NCI-H510A (cell line): ENCODE results near the gene LIMA1.
"Not testable (repeated sequence)": the region's sequence is repeated elsewhere in the genome, so short reads cannot be mapped to it uniquely, and the experiment has no call there.

Experiments
- DNase-seq: peaks from one replicate; lab custom pipeline; 2025; lab: John Stamatoyannopoulos, UW

LIMA1 gene

DNA sequence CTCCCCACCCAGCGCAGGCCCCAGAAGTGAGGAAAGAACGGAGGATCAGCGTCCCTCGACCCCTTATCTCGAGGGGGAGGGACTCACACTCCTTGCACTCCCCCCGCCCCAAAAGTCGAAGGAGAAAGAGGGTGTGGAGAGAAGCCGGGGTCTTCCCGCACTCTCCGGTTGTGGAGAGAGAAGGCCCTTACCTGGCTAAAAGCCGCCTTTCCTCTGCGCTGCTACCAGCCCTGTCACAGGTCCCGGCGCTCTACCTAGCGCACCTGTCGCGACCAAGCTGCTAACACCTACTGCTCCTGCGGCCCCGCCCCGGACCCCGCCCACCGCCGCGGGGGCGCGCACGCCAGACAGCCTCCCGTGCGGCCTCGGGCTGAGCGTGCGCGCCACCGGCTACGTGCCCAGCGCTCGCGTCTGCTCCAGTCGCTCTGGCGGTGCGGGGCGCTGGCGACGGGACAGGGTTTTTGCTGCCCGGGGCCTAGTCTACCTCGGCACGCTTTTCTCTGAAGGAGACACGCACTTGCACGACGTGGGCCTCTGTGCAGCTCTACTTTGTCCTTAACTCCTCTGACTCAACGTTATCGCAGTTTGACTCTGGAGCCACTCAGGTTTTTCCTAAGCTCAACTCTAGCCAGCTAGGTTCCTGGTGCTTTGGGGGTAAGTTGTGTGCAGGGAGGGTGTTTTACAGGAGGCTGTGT lies at the start of gene LIMA1:
Gene LIMA1, minus strand, starts transcription at position 292 of the 695 bp plus-strand sequence. CDS start 34,769 bp downstream, outside the sequence.
- peak; percentile 83 for DNase-seq

DNA sequence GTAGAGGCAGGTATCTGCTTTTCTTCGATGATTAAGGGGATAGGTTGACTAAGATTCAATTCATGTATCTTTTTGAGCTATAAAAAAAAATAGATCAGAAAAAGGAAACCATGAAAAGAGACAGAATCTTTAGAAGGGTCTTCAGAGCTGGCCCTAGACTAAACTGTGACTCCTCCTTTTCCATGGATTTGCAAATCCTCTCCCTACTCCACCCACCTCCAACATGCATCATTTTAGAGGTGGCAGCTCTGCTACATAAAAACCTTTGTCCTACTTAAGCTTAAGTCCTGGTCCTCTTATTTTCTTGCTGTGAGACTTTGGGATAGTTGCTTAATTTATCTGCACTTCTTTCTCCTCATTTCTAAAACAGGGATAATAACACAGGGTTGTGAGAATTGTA lies 48.4 kb upstream of the LIMA1 start:
- DNase-seq, result no peak

DNA sequence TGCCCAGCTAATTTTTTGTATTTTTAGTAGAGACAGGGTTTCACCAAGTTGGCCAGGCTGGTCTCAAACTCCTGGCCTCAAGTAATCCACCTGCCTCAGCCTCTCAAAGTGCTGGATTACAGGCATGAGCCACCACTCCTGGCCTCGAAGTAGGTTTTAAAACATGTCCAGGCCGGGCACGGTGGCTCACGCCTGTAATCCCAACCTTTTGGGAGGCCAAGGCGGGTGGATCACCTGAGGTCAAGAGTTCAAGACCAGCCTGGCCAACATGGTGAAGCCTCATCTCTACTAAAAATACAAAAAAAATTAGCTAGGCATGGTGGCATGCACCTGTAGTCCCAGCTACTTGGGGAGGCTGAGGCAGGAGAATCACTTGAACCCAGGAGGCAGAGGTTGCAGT lies 45.3 kb upstream of the LIMA1 start:
- DNase-seq, result not testable (repeated sequence)

DNA sequence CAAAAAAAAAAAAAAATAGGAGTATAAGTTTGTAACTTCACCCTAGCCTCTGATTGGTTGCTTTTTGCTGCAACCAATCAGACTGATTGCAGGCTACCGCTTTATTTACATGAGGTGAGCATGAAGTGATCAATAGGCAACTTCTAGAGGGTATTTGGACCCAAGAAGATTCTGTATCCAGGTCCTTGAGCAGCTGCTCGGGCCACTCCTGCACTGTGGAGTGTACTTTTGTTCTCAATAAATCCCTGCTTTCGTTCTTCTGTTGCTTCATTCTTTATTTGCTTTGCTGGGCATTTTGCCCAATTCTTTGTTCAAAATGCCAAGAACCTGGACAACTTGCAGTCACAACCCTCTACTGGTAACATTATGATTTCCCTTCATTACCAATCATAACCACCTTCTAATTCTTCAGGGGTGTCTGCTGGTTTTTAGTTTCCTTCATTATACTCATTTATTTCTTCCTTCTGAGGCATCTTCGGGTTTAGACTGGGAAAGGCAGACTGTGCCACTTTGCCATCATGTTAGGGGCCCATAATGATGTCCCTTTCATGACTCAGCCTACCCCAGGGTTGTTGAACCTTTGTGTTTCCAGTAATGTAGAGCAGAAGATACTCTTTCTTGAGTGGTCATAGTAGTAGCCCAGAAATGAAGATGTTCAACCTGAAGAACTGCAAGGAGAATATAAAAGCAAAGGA lies 43.4 kb upstream of the LIMA1 start:
- no peak for DNase-seq

DNA sequence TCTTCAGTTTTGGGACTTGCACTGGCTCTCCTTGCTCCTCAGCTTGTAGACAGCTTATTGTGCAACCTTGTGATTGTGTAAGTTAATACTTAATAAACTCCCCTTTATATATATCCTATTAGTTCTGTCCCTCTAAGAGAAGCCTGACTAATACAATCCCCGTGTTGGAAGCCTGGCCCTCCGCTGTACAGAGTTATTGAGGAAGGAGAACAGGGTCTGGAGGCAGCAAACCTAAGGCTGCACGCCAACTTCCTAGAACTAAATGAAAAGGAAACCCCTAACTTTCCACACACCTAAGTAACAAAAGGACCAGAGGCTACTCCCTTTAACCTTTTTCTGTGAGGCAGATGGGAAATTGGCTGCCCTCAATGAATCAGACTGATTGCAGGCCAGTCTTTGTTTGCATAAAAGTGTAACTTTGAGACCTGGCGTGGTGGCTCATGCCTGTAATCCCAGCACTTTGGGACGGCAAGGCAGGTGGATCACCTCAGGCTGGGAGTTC lies 42.6 kb upstream of the LIMA1 start:
- no peak for DNase-seq

DNA sequence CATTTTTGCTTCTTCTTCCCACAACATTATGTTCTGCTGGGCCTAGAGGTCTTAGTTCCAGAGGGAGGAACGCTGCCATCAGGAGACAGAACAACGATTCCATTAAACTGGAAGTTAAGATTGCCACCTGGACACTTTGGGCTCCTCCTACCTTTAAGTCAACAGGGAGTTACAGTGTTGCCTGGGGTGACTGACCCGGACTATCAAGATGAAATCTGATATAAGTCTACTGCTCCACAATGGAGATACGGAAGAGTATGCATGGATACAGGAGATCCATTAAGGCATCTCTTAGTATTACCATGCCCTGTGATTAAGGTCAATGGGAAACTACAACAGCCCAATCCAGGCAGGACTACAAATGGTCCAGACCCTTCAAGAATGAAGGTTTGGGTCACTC lies 41.5 kb upstream of the LIMA1 start:
- DNase-seq, result not testable (repeated sequence)

DNA sequence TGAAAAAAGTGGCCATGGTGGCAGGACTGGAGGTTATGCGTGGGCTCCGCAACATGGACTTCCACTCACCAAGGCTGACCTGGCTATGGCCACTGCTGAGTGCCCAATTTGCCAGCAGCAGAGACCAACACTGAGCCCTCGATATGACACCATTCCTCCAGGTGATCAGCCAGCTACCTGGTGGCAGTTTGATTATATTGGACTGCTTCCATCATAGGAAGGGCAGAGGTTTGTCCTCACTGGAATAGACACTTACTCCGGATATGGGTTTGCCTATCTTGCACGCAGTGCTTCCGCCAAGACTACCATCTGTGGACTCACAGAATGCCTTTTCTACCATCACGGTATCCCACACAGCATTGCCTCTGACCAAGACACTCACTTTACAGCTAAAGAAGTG lies 40.8 kb upstream of the LIMA1 start:
- not testable (repeated sequence) for DNase-seq

DNA sequence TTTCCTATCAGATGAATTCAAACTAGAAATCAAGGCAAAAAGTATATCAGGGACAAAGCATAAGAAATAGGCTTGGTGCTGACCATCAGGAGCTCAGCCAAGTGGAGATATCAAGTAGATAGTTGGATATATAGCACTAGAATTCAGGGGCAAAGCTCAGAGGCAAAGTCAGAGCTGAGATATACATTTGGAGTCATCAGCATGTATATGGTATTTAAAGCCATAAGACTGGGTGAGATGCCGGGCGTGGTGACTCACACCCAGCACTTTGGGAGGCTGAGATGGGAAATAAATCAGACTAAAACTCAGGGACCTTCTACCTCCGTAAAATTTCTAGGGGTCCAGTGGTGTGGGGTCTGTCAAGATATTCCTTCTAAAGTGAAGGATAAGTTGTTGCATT lies 38.9 kb upstream of the LIMA1 start:
- no peak for DNase-seq

DNA sequence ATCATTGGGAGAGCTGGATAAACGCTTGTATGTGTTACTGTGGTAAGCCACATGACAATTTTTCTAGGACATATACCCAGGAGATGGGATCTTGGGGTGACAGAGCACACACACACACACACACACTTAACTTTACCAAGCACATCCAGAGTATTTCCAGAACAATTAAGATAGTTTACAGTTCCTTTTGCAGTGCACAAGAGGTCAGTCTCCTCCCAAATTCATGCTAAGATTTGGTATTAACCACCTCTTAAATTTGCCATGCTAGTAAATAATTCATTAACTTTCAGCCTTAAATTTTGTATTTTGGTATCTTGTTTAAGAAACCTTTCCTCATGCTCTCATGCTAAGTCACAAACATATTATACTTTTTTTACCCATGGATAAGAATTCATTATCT lies 33.9 kb upstream of the LIMA1 start:
- no peak for DNase-seq

DNA sequence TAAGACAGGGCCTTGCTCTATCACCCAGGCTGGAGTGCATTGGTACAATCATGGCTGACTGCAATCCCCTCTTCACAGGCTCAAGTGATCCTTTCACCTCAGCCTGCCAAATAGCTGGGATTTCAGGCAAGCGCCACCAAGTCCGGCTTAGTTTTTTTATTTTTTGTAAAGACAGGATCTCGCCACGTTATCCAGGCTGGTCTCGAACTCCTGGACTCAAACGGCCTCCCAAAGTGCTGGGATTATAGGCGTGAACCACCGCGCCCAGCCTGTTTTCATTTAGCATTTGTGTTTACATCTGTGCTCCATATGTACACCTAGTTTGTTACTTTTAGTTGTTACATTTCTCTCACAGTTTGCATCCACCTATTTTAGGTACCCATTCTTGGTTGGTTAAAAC lies 32.5 kb upstream of the LIMA1 start:
- no peak for DNase-seq

DNA sequence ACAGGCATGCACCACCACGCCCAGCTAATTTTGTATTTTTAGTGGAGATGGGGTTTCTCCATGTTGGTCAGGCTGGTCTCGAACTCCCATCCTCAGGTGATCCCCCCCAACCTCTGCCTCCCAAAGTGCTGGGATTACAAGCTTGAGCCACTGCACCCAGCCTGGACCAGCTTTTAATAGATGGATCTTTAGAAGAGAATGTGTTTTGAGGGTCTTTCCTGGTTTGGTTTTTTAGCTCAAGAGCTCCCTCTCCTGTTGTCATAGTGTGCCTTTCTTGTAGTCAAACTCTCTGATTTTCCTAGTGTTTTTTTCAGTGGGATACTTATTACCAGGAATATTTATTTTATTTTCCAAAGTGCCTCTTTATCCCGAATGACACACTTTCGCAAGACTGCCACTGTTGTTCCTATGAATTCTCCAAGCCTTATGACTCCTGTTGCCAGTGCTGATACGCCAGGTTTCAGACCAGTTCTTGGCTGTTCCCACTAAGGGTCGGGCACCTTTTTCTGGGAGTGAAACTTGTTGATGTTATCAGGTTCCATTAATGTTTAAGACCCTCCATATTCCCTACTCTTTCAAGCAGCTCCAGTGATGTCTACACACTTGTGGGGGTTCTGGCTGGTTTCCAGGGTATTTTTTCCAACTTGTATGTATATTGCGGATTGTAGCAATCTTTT lies 31.5 kb upstream of the LIMA1 start:
- no peak for DNase-seq

DNA sequence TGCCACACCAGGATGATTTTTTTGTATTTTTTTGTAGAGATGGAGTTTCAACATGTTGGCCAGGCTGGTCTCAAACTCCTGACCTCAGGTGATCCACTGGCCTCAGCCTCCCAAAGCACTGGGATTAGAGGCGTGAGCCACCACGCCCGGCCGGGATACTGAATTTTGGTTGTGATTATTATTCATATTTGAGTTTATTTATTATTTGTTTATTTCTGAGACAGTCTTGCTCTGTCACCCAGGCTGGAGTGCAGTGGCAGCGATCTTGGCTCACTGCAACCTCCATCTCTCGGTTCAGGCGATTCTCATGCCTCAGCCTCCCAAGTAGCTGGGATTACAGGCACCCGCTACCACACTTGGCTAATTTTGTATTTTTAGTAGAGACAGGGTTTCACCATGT lies 30.7 kb upstream of the LIMA1 start:
- DNase-seq, result not testable (repeated sequence)

DNA sequence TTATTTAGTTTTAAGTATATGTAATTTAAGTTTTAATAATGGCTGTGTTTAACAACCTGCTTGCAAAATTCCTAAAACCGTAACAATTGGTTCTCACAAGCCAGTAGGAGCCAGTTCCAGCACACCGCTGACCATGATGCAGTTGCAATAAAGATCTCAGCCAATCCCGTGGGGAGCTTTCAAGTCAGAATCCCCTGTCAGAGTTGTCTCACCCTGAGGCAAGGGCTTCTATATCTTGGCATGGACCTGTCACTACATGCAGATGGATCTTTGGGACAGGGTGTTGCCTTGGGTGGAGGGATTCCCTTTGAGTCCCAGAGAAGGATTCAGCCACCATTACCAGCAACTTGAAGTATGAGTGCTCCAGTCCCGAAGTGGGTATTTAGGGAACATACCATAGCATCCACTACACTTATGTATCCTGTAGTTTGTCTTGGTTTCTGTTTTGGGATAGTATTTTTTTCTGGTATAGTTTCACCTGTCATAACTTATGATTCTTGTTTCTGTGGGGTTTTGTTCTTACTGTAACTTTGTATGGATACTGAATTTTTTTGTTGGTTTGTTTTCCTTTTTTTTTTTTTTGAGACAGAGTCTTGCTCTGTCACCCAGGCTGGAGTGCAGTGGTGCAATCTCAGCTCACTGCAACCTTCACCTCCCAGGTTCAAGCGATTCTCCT lies 30.1 kb upstream of the LIMA1 start:
- no peak for DNase-seq

DNA sequence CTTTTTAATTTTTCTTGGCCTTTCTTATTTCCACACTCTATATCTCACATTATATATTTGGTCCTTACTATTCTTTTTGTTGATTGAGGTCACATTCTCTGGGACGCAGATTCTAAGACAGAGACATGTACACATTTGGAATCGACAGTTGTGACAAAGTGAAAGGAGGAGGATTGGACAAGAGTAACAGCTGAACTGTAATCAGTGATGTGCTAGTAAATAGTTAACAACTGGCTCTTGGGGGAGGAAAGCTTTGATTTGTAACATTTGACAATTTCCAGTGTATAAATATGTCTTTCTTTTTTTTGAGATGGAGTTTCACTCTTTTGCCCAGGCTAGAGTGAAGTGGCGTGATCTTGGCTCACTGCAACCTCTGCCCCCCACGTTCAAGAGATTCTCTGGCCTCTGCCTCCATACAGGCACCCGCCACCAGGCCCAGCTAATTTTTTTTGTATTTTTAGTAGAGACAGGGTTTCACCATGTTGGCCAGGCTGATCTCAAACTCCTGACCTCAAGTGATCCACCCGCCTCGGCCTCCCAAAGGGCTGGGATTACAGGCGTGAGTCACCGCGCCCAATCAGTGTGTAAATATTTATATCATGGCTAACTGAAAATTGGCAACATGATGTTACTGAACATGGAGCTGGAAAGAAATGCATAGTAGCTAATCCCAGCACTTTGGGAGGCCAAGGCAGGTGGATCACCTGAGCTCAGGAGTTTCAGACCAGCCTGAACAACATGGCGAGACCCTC lies 28.7 kb upstream of the LIMA1 start:
- DNase-seq, result not testable (repeated sequence)

DNA sequence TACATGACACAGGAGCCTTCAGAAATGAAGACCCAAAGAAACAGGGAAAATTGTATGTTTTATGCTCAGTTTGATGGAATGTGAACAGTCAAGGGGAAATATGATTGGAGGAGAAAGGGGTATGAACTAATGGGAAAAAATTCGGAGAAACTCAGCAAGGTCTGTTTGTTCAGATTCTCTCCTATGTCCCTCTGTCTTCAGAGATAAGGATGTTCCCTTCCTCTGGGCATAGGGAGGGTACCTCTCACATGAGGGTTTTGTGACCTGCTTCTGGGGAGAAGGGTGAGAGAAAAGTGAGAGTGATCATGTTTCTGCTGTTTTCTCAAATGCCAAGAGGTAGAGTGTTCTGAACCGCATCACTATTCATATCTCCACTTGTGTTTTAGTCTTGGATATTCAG lies 26.6 kb upstream of the LIMA1 start:
- DNase-seq, result no peak

DNA sequence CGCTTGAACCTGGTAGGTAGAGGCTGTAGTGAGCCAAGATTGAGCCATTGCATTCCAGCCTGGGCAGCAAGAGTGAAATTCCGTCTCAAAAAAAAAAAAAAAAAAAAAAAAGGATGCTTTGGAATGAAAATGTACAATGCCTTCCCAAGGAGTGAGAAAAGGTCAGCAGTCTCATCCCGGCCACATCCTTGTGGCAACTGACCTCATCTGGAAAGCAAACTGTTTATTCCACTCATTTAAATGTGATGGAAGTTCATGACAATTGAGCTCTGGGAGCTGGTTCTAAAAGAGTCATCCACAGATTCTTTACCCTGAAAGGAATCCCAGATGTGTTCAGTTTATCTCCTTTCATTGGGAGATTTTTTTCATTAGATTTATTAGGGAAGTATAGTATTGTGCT lies 19.4 kb upstream of the LIMA1 start:
- DNase-seq, result no peak

DNA sequence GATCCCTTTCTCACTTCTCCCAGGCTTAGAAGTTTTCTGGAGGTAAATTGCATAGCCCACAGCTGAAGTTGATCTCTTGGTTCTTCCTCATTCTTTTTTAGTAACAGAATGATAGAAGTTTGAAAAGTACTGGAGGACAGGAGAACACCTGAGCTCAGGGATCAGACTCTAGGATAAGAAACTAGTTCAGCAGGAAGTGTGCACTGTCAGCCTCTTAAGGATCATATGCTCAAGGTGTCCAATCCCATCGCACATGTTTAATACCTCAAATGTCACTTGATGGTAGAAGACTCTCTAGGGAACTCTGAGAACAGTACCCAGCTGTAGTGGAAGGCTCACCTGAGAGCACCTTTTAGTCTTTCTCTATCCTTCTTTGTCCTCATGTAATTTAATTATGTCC lies 14.7 kb upstream of the LIMA1 start:
- no peak for DNase-seq

DNA sequence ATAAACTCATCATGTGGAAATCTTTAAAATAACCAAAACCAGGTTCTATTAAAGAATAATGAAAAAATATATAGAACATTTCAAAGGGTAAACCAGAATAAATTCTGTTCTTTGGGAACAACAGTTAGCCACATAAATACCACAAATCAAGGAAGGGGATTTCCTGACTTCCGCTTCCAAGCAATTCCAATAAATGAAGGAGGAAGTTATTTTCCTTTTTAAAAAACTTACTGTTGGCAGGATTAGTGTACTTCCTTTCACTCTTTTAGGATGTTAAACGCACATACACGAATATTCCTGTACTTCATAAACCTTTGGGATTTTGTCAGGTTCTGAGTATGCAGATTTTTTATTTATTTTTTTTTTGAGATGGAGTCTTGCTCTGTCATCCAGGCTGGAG lies 13.7 kb upstream of the LIMA1 start:
- DNase-seq, result no peak

DNA sequence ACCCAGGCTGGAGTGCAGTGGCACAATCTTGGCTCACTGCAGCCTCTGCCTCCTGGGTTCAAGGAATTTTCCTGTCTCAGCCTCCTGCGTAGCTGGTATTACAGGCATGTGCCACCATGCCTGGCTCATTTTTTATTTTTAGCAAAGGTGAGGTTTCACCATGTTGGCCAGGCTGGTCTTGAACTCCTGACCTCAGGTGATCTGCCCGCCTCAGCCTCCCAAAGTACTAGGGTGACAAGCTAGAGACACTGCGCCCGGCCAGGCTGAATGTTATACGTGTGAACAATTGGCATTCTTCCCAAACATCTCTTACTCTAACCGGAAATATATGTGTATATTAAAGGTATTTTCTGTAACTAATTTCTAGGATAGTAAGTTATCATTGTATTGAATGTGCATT lies 13.2 kb upstream of the LIMA1 start:
- DNase-seq, result no peak

DNA sequence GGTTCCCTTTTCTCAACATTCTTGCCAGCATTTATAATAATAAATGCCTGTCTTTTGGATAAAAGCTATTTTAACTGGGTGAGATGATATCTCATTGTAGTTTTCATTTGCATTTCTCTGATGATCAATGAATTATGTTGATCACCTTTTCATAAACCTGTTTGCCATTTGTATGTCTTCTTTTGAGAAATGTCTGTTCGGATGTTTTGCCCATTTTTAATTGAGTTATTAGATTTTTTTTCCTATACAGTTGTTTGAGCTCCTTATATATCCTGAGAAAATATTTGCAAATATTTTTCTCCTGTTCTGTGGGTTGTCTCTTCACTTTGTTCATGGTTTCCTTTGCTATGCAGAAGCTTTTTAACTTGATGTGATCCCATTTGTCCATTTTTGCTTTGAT lies 8.1 kb upstream of the LIMA1 start:
- no peak for DNase-seq

DNA sequence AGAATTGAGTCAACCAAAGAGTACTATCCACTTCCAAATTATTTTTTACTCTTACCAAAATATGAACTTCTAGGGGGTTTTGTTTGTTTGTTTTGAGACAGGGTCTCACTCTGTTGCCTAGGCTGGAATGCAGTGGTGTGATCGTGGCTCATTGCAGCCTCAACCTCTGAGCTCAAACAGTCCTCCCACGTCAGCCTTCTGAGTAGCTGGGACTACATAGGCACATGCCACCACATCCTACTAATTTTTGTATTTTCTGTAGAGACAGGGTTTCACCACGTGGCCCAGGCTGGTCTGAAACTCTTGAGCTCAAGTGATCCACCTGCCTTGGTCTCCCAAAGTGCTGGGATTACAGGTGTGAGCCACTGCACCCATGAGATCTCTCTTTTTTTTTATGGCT lies 7.4 kb upstream of the LIMA1 start:
- not testable (repeated sequence) for DNase-seq

DNA sequence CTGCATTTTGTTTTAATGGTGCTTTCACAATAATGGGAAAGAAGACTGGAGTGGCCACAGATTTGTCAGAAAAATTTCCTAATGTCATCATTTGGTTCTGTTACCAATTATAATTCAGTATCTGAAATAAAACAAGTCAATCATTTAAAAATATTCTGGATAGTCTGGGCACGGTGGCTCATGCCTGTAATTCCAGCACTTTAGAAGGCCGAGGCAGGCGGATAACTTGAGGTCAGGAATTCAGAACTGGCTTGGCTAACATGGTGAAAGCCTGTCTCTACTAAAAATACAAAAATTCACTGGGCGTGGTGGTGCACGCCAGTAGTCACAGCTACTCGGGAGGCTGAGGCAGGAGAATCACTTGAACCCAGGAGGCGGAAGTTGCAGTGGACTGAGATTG lies 4.0 kb upstream of the LIMA1 start:
- DNase-seq, result no peak
